Right atrium auricular region (tissue), 2 donors: Measurements from ENCODE around the gene TEN1. TPM values are rescaled to one million over a fixed set of nuclear protein-coding genes. Genes with fewer than 3 reads are reported as not detected.

ENCODE experiments used
- DNase-seq: peaks from one replicate; pipeline ENCODE4 v3.0.0-alpha.2; 2019; ENCODE audit warnings: low spot score
- H3K27ac ChIP-seq, 2 donors: fragments of 200-600 bp; sonication (generic); 1 replicate in 1 of 2; 2 replicates in 1 of 2; pipeline ENCODE4 v1.5.1; 2016 to 2019
- H3K27me3 ChIP-seq, 2 donors: fragments of 200-600 bp; sonication (generic); one replicate each; pipeline versions ENCODE4 v1.5.1 to v1.6.0; 2017 to 2019
- H3K36me3 ChIP-seq: fragments of 200-600 bp; sonication (generic); one replicate; pipeline ENCODE4 v1.5.1; 2016
- H3K4me1 ChIP-seq, 2 donors: fragments of 200-600 bp; sonication (generic); one replicate each; pipeline versions ENCODE4 v1.5.1 to v1.6.0; 2017 to 2019
- H3K4me3 ChIP-seq, 2 donors: fragments of 200-600 bp; sonication (generic); 1 replicate in 1 of 2; 2 replicates in 1 of 2; pipeline ENCODE4 v1.5.1; 2017 to 2019; ENCODE audit warnings: mild to moderate bottlenecking in 1 of 2, moderate library complexity in 1 of 2
- H3K9me3 ChIP-seq, 2 donors: fragments of 200-600 bp; sonication (generic); one replicate each; pipeline ENCODE4 v1.5.1; 2019
- total RNA-seq, 2 donors: library from RNA; depleted of rRNA; stranded (reverse); fragments of >200 nt; gene quantifications; one replicate each; pipeline ENCODE4 v1.1.0, GENCODE V29; 2016
- TF ChIP-seq, protein P1 (sequence below), 2 donors: fragments of 200-600 bp; sonication (generic); IDR thresholded peaks; one replicate each; pipeline ENCODE4 v1.5.1; 2019; ENCODE audit warnings: antibody characterized with exemption in 2 of 2

The TEN1 gene
- total RNA-seq, 2 donors from 2014 or later: 8.8 to 14.0 TPM

DNA sequence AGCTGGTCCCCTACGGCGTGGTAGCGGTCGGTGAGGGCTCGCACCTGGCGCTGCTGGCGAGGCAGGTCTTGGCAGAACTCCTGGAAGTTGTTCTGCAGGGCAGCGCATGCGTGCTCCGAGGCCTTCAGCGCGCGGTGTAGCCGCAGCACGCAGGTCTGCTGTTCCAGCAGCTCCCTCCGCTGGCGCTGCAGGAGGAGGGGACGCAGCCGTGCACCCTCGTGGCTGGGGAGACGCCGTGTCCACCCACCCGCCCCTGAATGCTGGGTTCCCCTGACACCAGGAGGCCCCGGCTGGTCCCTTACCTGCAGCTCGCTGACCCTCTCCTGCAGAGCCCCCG is 35.9 kb downstream of the TEN1 start:
- TF ChIP-seq, protein P1, sequence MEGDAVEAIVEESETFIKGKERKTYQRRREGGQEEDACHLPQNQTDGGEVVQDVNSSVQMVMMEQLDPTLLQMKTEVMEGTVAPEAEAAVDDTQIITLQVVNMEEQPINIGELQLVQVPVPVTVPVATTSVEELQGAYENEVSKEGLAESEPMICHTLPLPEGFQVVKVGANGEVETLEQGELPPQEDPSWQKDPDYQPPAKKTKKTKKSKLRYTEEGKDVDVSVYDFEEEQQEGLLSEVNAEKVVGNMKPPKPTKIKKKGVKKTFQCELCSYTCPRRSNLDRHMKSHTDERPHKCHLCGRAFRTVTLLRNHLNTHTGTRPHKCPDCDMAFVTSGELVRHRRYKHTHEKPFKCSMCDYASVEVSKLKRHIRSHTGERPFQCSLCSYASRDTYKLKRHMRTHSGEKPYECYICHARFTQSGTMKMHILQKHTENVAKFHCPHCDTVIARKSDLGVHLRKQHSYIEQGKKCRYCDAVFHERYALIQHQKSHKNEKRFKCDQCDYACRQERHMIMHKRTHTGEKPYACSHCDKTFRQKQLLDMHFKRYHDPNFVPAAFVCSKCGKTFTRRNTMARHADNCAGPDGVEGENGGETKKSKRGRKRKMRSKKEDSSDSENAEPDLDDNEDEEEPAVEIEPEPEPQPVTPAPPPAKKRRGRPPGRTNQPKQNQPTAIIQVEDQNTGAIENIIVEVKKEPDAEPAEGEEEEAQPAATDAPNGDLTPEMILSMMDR (IDR thresholded peaks at IDR 0.05): no peak
- Histone ChIP-seq H3K9me3 (no peaks in the 10 kb centered on the region), H3K36me3 (no peaks in the 10 kb centered on the region), H3K27me3 (no peaks in the 10 kb centered on the region), H3K27ac (no peak overlapping the region), H3K4me3 (no peak overlapping the region), H3K4me1 (no peaks in the 10 kb centered on the region)
- no peak for DNase-seq

DNA sequence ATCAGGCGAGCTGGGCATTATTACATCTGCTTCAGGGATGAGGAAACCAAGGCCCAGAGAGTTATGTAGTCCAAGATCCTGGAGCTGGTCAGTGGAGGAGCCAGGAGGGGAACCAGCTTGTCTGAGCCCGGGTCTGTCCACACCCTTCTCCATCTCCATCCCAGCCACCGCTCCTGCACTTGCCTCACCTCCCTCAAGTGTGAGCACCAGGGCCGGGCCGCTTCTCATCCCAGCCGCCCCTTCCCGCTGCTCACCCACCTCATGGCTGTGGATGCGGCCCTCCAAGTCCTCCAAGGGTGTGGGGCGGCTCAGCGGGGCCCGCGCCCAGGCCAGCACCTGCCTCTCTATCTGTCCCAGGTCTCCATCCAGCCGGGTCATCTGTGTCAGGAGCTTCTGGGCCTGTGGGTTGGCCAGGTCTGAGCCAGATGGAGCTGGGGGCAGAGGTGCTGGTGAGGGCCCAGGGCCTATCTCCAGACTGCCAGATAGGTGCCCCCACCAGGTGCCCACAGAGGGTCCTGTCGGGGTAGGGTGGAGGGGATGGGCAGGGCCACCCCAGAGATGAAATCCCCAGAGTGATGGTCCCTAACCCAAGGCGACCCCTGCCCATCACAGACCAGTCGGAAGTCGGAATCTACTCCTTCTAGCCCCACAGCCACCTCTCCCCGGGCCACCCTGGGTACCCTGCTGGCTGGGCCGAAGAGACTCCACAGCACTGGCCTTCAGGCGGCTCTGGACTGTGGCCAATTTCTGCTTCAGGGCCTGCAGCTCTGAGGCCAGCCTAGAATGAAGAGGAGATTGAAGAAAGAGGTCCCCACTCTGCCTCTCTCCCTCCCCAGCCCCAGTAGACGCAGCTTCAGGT is 38.7 kb downstream of the TEN1 start:
- TF ChIP-seq, protein P1 (IDR thresholded peaks at IDR 0.05): no peak
- Histone ChIP-seq H3K4me3 (no peak overlapping the region), H3K9me3 (no peaks in the 10 kb centered on the region), H3K36me3 (no peaks in the 10 kb centered on the region), H3K27ac (no peak overlapping the region), H3K27me3 (no peaks in the 10 kb centered on the region), H3K4me1 (no peaks in the 10 kb centered on the region)
- no peak for DNase-seq

DNA sequence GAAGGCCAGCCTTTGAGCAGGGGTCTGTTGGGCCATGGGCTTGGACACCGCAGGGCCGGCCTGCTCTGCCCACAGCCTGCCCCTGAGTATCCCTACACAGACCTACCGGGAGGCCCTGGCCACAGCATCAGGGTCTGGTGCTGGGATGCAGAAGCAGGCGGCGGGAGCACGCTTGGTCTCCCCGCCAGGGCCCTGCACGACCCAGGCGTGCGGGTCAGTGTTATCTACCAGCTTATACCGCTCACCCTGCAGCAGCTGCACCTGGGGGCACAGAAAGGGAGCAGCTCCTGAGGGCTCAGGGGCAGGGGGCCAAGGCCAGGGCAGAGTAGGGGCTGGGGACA is 39.3 kb downstream of the TEN1 start:
- H3K27me3 ChIP-seq: no peaks in the 10 kb centered on the region
- DNase-seq: no peak
- no peaks in the 10 kb centered on the region for H3K9me3 ChIP-seq

DNA sequence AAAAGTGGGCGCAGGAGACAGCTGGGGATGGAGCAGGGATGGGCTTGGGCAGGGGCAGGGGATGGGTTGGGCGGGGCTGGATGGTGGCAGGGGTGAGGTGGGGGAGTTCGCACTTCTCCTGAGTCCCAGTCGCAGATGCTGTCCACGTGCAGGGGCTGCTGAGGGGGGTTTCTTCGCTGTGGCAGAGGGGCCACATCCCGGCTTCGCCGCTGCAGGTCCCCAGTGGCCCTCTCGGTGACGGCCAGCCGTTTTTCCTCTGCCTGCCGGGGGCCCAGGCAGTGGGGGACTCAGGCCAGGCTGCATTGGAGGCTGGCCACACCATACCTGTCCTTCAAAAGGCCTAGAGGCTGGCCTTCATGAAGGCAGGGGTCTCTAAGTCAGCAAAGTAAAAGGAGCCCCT is 39.8 kb downstream of the TEN1 start:
- Histone ChIP-seq H3K9me3 (no peaks in the 10 kb centered on the region), H3K27me3 (no peaks in the 10 kb centered on the region), H3K36me3 (no peaks in the 10 kb centered on the region), H3K27ac (no peak overlapping the region), H3K4me1 (no peaks in the 10 kb centered on the region), H3K4me3 (no peak overlapping the region)
- DNase-seq: no peak
- TF ChIP-seq, protein P1 (IDR thresholded peaks at IDR 0.05): no peak

More for the DNA sequence above, 39.3 kb downstream of the TEN1 start:
- Histone ChIP-seq H3K36me3 (no peaks in the 10 kb centered on the region), H3K4me3 (no peak overlapping the region), H3K4me1 (no peaks in the 10 kb centered on the region), H3K27ac (no peak overlapping the region)
- TF ChIP-seq, protein P1 (IDR thresholded peaks at IDR 0.05): no peak

DNA sequence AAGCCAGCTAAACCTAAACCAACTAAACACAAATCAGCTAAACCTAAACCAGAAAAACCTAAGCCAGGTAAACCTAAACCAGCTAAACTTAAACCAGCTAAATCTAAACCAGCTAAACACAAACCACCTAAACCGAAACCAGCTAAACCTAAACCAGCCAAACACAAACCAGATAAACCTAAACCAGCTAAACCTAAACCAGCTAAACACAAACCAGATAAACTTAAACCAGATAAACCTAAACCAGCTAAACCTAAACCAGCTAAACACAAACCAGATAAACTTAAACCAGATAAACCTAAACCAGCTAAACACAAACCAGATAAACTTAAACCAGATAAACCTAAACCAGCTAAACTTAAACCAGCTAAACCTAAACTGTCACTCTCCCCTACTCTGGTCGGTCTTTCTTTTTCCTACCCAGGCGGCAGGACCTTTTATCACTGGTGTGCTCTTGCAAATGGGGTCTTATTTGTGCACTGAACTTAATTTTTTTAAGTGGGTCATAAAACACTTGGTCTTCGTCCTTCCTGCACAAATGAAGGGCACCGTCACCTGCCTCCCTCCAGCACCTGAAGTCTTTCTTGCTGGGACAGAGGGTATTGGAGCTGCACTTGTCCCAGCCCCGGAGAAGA is 40.9 kb downstream of the TEN1 start:
- TF ChIP-seq, protein P1 (IDR thresholded peaks at IDR 0.05): no peak
- Histone ChIP-seq H3K4me1 (no peaks in the 10 kb centered on the region), H3K27me3 (no peaks in the 10 kb centered on the region), H3K27ac (no peak overlapping the region), H3K36me3 (no peaks in the 10 kb centered on the region), H3K4me3 (no peak overlapping the region), H3K9me3 (no peaks in the 10 kb centered on the region)
- DNase-seq: no peak
